Neuronal stem cell (in vitro differentiated cells): ENCODE results near the gene NUP214.

Source experiments
- DNase-seq: peaks from one replicate; pipeline ENCODE4 v3.0.0-alpha.2; 2013; ENCODE audit warnings: low spot score
- H2AFZ ChIP-seq: one replicate; pipeline ENCODE4 v1.6.1; 2013; ENCODE audit warnings: mild to moderate bottlenecking, low read length, inconsistent platforms
- H2AK5ac ChIP-seq: 2 replicates; pipeline ENCODE4 v1.6.1; 2013; ENCODE audit warnings: low read depth, mild to moderate bottlenecking, inconsistent platforms, low read length, moderate library complexity, mixed read lengths
- H2BK120ac ChIP-seq: 2 replicates; pipeline ENCODE4 v1.6.1; 2013; ENCODE audit warnings: low read depth, mild to moderate bottlenecking, inconsistent platforms, low read length, moderate library complexity, mixed read lengths
- H2BK12ac ChIP-seq: one replicate; pipeline ENCODE4 v1.6.1; 2013; ENCODE audit warnings: low read length, inconsistent platforms
- H2BK15ac ChIP-seq: 2 replicates; pipeline ENCODE4 v1.6.1; 2013; ENCODE audit warnings: mild to moderate bottlenecking, low read length, inconsistent platforms, mixed read lengths
- H2BK5ac ChIP-seq: one replicate; pipeline ENCODE4 v1.6.1; 2013; ENCODE audit warnings: inconsistent platforms, mild to moderate bottlenecking, low read length, moderate library complexity
- H3K14ac ChIP-seq: one replicate; pipeline ENCODE4 v1.6.1; 2013; ENCODE audit warnings: low read length, inconsistent platforms
- H3K18ac ChIP-seq: 2 replicates; pipeline ENCODE4 v1.6.1; 2013; ENCODE audit warnings: low read length, inconsistent platforms
- H3K23ac ChIP-seq: 2 replicates; pipeline ENCODE4 v1.6.1; 2013; ENCODE audit warnings: low read depth, mild to moderate bottlenecking, mixed read lengths, low read length, inconsistent platforms; ENCODE audit not compliant: poor library complexity
- H3K27ac ChIP-seq: replicated peaks from 3 replicates; pipeline ENCODE4 v1.5.1; 2013; ENCODE audit warnings: low read length, inconsistent platforms
- H3K27me3 ChIP-seq, 3 experiments: 2 replicates each; pipeline ENCODE4 v1.6.1; 2013; ENCODE audit warnings: low read length in 3 of 3, mild to moderate bottlenecking in 2 of 3, inconsistent platforms in 1 of 3, low read depth in 1 of 3, mixed read lengths in 1 of 3, moderate library complexity in 1 of 3; ENCODE audit not compliant: control insufficient read depth in 3 of 3, insufficient read depth in 3 of 3
- H3K36me3 ChIP-seq, 2 donors: replicated peaks in 1 of 2; 2 replicates each; pipeline ENCODE4 v1.6.1; 2013; ENCODE audit warnings: low read length in 2 of 2; ENCODE audit not compliant: control insufficient read depth in 2 of 2, insufficient read depth in 2 of 2
- H3K4ac ChIP-seq: 2 replicates; pipeline ENCODE4 v1.6.1; 2013; ENCODE audit warnings: inconsistent platforms, mild to moderate bottlenecking, low read length, moderate library complexity
- H3K4me1 ChIP-seq, 2 donors: 1 replicate in 1 of 2; 2 replicates in 1 of 2; pipeline ENCODE4 v1.6.1; 2013; ENCODE audit warnings: low read length in 2 of 2, low read depth in 1 of 2; ENCODE audit not compliant: control insufficient read depth in 2 of 2, insufficient read depth in 1 of 2
- H3K4me2 ChIP-seq: one replicate; pipeline ENCODE4 v1.6.1; 2013; ENCODE audit warnings: mild to moderate bottlenecking, low read length, inconsistent platforms; ENCODE audit not compliant: insufficient read depth, poor library complexity, severe bottlenecking
- H3K4me3 ChIP-seq, 2 donors: 2 replicates each; pipeline ENCODE4 v1.5.1; 2013; ENCODE audit warnings: low read length in 2 of 2, mild to moderate bottlenecking in 2 of 2, inconsistent platforms in 1 of 2, moderate library complexity in 1 of 2
- H3K79me1 ChIP-seq: one replicate; pipeline ENCODE4 v1.6.1; 2013; ENCODE audit warnings: low read depth, mild to moderate bottlenecking, inconsistent platforms, low read length, moderate library complexity
- H3K9ac ChIP-seq: one replicate; pipeline ENCODE4 v1.6.1; 2013; ENCODE audit warnings: mild to moderate bottlenecking, low read depth, low read length, inconsistent platforms; ENCODE audit not compliant: poor library complexity
- H3K9me3 ChIP-seq, 2 donors: replicated peaks in 1 of 2; 2 replicates each; pipeline versions ENCODE3 to v1.6.1; 2013; ENCODE audit warnings: low read length in 2 of 2, mild to moderate bottlenecking in 2 of 2, inconsistent platforms in 1 of 2, low read depth in 1 of 2, mixed read lengths in 1 of 2, moderate library complexity in 1 of 2; ENCODE audit not compliant: control insufficient read depth in 2 of 2, insufficient read depth in 1 of 2
- H4K8ac ChIP-seq: one replicate; pipeline ENCODE4 v1.6.1; 2013; ENCODE audit warnings: low read depth, mild to moderate bottlenecking, inconsistent platforms, low read length, moderate library complexity
- H4K91ac ChIP-seq: one replicate; pipeline ENCODE4 v1.6.1; 2013; ENCODE audit warnings: low read length, low read depth, mild to moderate bottlenecking, inconsistent platforms; ENCODE audit not compliant: poor library complexity
- WGBS, 2 donors: extraction: QIAGEN DNeasy Blood & Tissue Kit; methylation state at CpG; one replicate each; pipeline ENCODE4 v1.1.7; 2013; ENCODE audit warnings: missing lambda C conversion rate in 2 of 2, mixed read lengths in 1 of 2; ENCODE audit not compliant: insufficient read length in 2 of 2, insufficient replicate concordance in 1 of 2; ENCODE audit errors: extremely low coverage in 2 of 2; 5-methylcytosine and 5-hydroxymethylcytosine counted together

NUP214 gene

DNA sequence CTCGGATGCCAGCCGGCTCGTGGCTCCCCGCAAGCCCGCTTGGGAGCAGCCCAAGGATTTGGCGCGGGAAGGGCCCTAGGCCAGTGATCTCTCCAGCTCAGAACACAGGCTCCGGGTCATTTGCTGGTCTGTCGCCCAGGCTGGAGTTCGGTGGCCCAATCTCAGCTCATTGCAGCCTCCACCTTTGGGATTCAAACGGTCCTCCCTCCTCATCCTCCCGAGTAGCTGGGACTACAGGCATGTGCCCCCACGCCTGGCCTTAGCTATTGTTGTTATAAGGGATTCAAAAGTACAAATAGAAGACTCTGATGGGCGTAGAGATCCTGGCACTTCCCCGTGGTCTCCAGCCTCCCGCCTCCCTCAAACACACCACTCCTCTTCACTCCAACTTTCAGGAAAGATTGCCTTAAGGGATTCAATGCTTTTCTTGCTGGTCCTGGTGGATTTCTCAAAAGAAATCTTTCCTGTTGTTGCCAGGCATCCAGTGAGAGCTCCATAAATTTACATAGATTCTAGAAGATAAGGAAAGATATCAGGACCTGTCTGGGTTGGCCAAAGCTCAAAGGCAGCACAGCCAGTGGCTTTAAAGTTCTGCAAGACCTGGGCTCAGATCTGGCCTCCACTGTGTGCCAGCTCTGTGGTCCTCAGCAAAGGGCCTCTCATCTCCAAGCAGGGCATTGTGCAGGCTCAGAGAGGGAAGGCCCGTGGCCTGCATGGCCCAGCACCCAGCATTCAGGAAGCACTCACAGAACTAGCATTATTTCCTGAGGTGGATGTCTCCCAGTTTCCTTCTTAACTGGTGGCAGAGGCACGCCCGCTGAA, 28.0 kb upstream of the NUP214 start:
- peaks cover 7% of the 10 kb centered on the region for H3K79me1 ChIP-seq
- peaks cover 8 to 14% of the 10 kb centered on the region in 2 donors for H3K36me3 ChIP-seq
- peak overlapping the region; percentile 91 for H2AFZ ChIP-seq
- H3K4me1 ChIP-seq = peaks cover 8 to 21% of the 10 kb centered on the region in 2 donors
- H3K4me3 ChIP-seq = peak overlapping the region; percentile 74 to 91
- H3K27ac ChIP-seq = peak overlapping the region; percentile 11
- H3K23ac ChIP-seq = peak overlapping the region; percentile 99
- no peak overlapping the region for H4K91ac ChIP-seq
- no peak overlapping the region for H4K8ac ChIP-seq
- H3K14ac ChIP-seq = peak overlapping the region; percentile 89
- no peak overlapping the region for H3K4ac ChIP-seq
- H3K4me2 ChIP-seq = peak overlapping the region; percentile 85
- no peak for DNase-seq
- H2BK5ac ChIP-seq = no peak overlapping the region
- H2BK12ac ChIP-seq = no peak overlapping the region
- H3K9me3 ChIP-seq = no peaks in the 10 kb centered on the region
- WGBS, 2 donors = no CpG with 5 or more reads among the region's 19 CpGs
- peak overlapping the region; percentile 76 for H3K18ac ChIP-seq
- no peak overlapping the region for H2BK120ac ChIP-seq
- H3K27me3 ChIP-seq = peaks cover 0 to 31% (median 0%) of the 10 kb centered on the region in 3 experiments
- H3K9ac ChIP-seq = peak overlapping the region; percentile 85
- no peak overlapping the region for H2AK5ac ChIP-seq
- H2BK15ac ChIP-seq = no peak overlapping the region

DNA sequence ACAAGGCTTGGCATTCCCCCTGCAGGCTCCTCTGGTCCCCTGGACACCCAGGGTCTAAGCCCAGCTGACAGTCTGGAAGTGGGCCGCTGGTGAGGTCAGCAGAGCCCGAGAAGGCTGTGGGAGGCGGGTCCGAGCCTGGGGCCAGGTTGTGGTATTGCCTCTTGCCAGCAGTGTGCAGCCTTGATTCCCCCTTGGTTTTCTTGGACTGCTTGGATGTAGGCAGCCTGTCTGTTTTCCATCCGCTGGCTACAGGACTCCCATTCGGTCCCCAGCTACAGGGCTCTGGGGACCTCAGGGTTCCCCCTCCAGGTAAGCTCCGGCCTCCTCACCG, 27.5 kb upstream of the NUP214 start:
- no peak overlapping the region for H2BK12ac ChIP-seq
- H2BK5ac ChIP-seq = no peak overlapping the region
- H2AFZ ChIP-seq = no peak overlapping the region
- H3K4me3 ChIP-seq = peak overlapping the region in 1 of 2 donors; percentile 74
- H3K79me1 ChIP-seq = peaks cover 7% of the 10 kb centered on the region
- peak overlapping the region; percentile 35 for H2BK15ac ChIP-seq
- no peak overlapping the region for H3K4ac ChIP-seq
- no peak for DNase-seq
- peaks cover 8 to 21% of the 10 kb centered on the region in 2 donors for H3K4me1 ChIP-seq
- no peak overlapping the region for H3K27ac ChIP-seq
- H3K23ac ChIP-seq = peak overlapping the region; percentile 77
- H3K9me3 ChIP-seq = no peaks in the 10 kb centered on the region
- peak overlapping the region; percentile 97 for H2AK5ac ChIP-seq
- H3K36me3 ChIP-seq = peaks cover 13 to 14% of the 10 kb centered on the region in 2 donors
- H3K18ac ChIP-seq = peak overlapping the region; percentile 40
- no peak overlapping the region for H2BK120ac ChIP-seq
- no peak overlapping the region for H4K8ac ChIP-seq
- peaks cover 0 to 25% (median 0%) of the 10 kb centered on the region in 3 experiments for H3K27me3 ChIP-seq
- H3K4me2 ChIP-seq = peak overlapping the region; percentile 85
- no peak overlapping the region for H4K91ac ChIP-seq
- no peak overlapping the region for H3K14ac ChIP-seq
- H3K9ac ChIP-seq = no peak overlapping the region
- WGBS, 2 donors = no CpG with 5 or more reads among the region's 8 CpGs

DNA sequence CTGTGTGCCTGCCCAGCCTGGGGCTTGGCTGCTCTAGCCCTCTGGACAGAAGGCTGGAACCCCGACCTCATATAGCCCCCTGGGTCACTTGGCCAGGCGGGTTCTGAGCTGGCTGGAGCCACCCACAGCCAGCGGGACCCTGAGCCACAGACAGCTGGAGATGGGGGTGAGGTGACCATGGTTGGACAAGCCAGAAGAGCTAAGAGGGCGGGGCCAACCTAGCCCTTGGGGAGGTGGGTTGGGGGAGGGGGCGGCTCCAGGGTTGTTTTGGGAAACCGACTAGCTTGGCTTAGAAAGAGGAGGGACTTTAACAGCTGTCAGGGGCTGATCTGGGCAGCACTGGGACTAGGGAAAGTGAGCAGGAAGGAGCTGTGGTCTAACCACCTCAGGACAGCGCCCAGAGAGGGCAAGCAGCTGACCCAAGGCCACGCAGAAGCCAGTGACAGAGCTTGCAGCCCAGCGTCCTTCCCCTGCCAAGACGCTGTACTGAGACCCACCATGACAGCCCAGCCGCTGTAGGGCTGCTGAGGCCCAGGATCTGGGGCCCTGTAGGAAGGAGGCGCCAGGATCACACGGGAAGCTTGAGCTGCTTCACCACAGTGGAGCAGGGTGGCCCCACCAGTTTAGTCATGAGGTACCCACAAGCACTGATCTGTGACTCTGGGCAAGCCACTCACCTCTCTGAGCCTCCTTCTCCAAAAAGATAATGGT, 26.8 kb upstream of the NUP214 start:
- DNase-seq = no peak
- H3K14ac ChIP-seq = no peak overlapping the region
- H3K9ac ChIP-seq = peak overlapping the region; percentile 45
- peaks cover 8 to 21% of the 10 kb centered on the region in 2 donors for H3K4me1 ChIP-seq
- H2BK120ac ChIP-seq = no peak overlapping the region
- peak overlapping the region; percentile 3 for H2BK12ac ChIP-seq
- no peaks in the 10 kb centered on the region for H3K9me3 ChIP-seq
- no peak overlapping the region for H4K91ac ChIP-seq
- H3K79me1 ChIP-seq = peaks cover 9% of the 10 kb centered on the region
- H3K27ac ChIP-seq = no peak overlapping the region
- H3K18ac ChIP-seq = peak overlapping the region; percentile 40
- no peak overlapping the region for H3K4ac ChIP-seq
- no peak overlapping the region for H2BK5ac ChIP-seq
- WGBS, 2 donors = no CpG with 5 or more reads among the region's 13 CpGs
- H2AK5ac ChIP-seq = peak overlapping the region; percentile 97
- no peak overlapping the region for H2AFZ ChIP-seq
- H4K8ac ChIP-seq = no peak overlapping the region
- no peak overlapping the region for H3K4me2 ChIP-seq
- H3K23ac ChIP-seq = peak overlapping the region; percentile 77
- peak overlapping the region; percentile 35 for H2BK15ac ChIP-seq
- H3K27me3 ChIP-seq = peaks cover 0 to 19% (median 0%) of the 10 kb centered on the region in 3 experiments
- no peak overlapping the region for H3K4me3 ChIP-seq
- H3K36me3 ChIP-seq = peaks cover 15% of the 10 kb centered on the region in 2 donors

DNA sequence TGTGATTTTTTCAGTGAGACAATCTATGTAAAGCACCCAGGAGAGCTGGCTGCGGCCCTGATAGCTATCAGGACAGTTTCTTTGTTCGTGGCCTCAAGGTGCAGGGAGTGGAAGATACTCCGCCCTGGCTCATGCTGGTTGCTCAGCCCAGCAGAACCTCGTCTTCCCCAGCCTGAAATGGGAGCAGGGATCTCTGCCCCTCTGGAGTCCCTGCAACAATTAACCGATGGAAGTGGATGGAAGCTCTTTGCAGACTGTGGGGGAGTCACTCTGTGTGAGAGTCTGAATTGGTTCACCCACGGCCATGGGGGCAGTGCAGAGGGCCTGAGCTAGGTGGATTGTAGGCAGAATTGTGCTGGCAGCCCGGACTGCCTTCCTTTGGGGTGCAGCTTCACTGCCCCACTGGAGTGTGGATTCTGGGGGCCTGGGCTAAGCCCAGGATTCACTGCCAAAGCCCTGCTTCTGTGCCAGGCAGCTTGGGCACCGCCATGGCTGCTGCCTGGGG, 26.2 kb upstream of the NUP214 start:
- Histone ChIP-seq H3K27ac (no peak overlapping the region), H3K9ac (no peak overlapping the region), H3K23ac (peak overlapping the region; percentile 77), H2BK120ac (peak overlapping the region; percentile 42), H3K4me3 (no peak overlapping the region), H2BK12ac (peak overlapping the region; percentile 3), H3K79me1 (peaks cover 9% of the 10 kb centered on the region), H3K14ac (no peak overlapping the region), H3K9me3 (no peaks in the 10 kb centered on the region), H2AFZ (no peak overlapping the region), H2AK5ac (no peak overlapping the region), H2BK5ac (no peak overlapping the region), H3K4me1 (peaks cover 8 to 21% of the 10 kb centered on the region in 2 donors), H3K4me2 (no peak overlapping the region), H3K18ac (peak overlapping the region; percentile 59), H3K27me3 (peaks cover 0 to 14% (median 0%) of the 10 kb centered on the region in 3 experiments), H4K91ac (no peak overlapping the region), H2BK15ac (peak overlapping the region; percentile 3), H3K36me3 (peaks cover 17 to 18% of the 10 kb centered on the region in 2 donors), H4K8ac (no peak overlapping the region), H3K4ac (no peak overlapping the region)
- no CpG with 5 or more reads among the region's 8 CpGs for WGBS, 2 donors
- no peak for DNase-seq
